OCI-LY1 (cell line): ENCODE data around the gene EI24.
A peak's percentile ranks its signal among the peaks of the same experiment; 100 is the strongest.

Experiments
- H2AFZ ChIP-seq: fragments of 200-600 bp; sonication (generic), shearing (Covaris generic); 2 replicates; pipeline ENCODE4 v1.6.0; 2014; ENCODE audit warnings: antibody characterized with exemption, mild to moderate bottlenecking, low read length
- H3F3A ChIP-seq: fragments of 200-600 bp; sonication (generic), shearing (Covaris generic); 2 replicates; pipeline ENCODE4 v1.6.0; 2014; ENCODE audit warnings: mild to moderate bottlenecking, antibody characterized with exemption, low read length, moderate library complexity; ENCODE audit not compliant: insufficient read depth
- H3K27ac ChIP-seq: fragments of 200-600 bp; sonication (generic); 2 replicates; pipeline ENCODE4 v1.5.1; 2014; ENCODE audit warnings: low read length, mixed run types, mild to moderate bottlenecking, low read depth; ENCODE audit not compliant: poor library complexity, severe bottlenecking
- H3K27me3 ChIP-seq: fragments of 200-600 bp; sonication (generic); 2 replicates; pipeline ENCODE4 v1.6.0; 2014; ENCODE audit warnings: antibody characterized with exemption, mild to moderate bottlenecking, low read length, moderate library complexity; ENCODE audit not compliant: insufficient read depth
- H3K36me3 ChIP-seq: fragments of 200-600 bp; sonication (generic); 2 replicates; pipeline ENCODE4 v1.6.1; 2014; ENCODE audit warnings: mild to moderate bottlenecking, antibody characterized with exemption, low read length, moderate library complexity, mixed read lengths; ENCODE audit not compliant: insufficient read depth
- H3K4me1 ChIP-seq: fragments of 200-600 bp; sonication (generic); 2 replicates; pipeline ENCODE4 v1.5.1; 2014; ENCODE audit warnings: mild to moderate bottlenecking, low read length, moderate library complexity; ENCODE audit not compliant: insufficient read depth, severe bottlenecking
- H3K4me2 ChIP-seq: fragments of 200-600 bp; sonication (generic), shearing (Covaris generic); 2 replicates; pipeline ENCODE4 v1.6.1; 2014; ENCODE audit warnings: low read length
- H3K4me3 ChIP-seq: fragments of 200-600 bp; sonication (generic); 2 replicates; pipeline ENCODE4 v1.5.1; 2014; ENCODE audit warnings: low read length, low read depth, mild to moderate bottlenecking, mixed read lengths; ENCODE audit not compliant: poor library complexity, severe bottlenecking
- H3K79me2 ChIP-seq: fragments of 200-600 bp; shearing (Covaris generic); 2 replicates; pipeline ENCODE4 v1.6.1; 2016; ENCODE audit warnings: mixed run types, low read length, mixed read lengths; ENCODE audit not compliant: insufficient read depth
- H3K9ac ChIP-seq: fragments of 200-600 bp; sonication (generic), shearing (Covaris generic); 2 replicates; pipeline ENCODE4 v1.6.1; 2014; ENCODE audit warnings: mild to moderate bottlenecking, low read length, mixed read lengths
- H3K9me2 ChIP-seq: fragments of 200-600 bp; sonication (generic), shearing (Covaris generic); 2 replicates; pipeline ENCODE4 v1.6.1; 2014; ENCODE audit warnings: low read depth, mild to moderate bottlenecking, low read length, mixed read lengths
- H3K9me3 ChIP-seq: fragments of 200-600 bp; shearing (Covaris generic); 2 replicates; pipeline ENCODE4 v1.6.1; 2014; ENCODE audit warnings: low read length, mixed read lengths
- H4K20me1 ChIP-seq: fragments of 200-600 bp; sonication (generic), shearing (Covaris generic); 2 replicates; pipeline ENCODE4 v1.6.0; 2016; ENCODE audit warnings: mild to moderate bottlenecking, low read length; ENCODE audit not compliant: insufficient read depth
- EZH2 ChIP-seq: fragments of 200-600 bp; sonication (generic), shearing (Covaris generic); IDR thresholded peaks from 2 replicates; pipeline ENCODE4 v1.8.0; 2017; ENCODE audit warnings: borderline replicate concordance, mixed run types, mild to moderate bottlenecking, antibody characterized with exemption, low read length, moderate library complexity, mixed read lengths
- TF ChIP-seq, protein P1 (sequence below): fragments of 200-600 bp; sonication (generic), shearing (Covaris generic); IDR thresholded peaks from 2 replicates; pipeline ENCODE4 v1.5.1; 2017; ENCODE audit warnings: mild to moderate bottlenecking, antibody characterized with exemption, low read length, moderate library complexity, mixed read lengths

The EI24 gene

GRCh38 chr11:125566235-125566634 lies 3.0 kb upstream of the EI24 start:
- Histone ChIP-seq H3K9ac (no peak overlapping the region), H3F3A (no peaks in the 10 kb centered on the region), H3K9me2 (no peaks in the 10 kb centered on the region), H3K4me3 (no peak overlapping the region), H3K9me3 (no peaks in the 10 kb centered on the region), H3K36me3 (no peaks in the 10 kb centered on the region; the same call in 1 of the 2 replicates), H3K27me3 (no peaks in the 10 kb centered on the region), H3K79me2 (peaks cover 14% of the 10 kb centered on the region; the same call in 1 of the 2 replicates), H2AFZ (no peak overlapping the region), H4K20me1 (no peaks in the 10 kb centered on the region), H3K27ac (no peak overlapping the region), H3K4me2 (no peak overlapping the region), H3K4me1 (peaks cover 14% of the 10 kb centered on the region)
- TF ChIP-seq EZH2, result no peak
- TF ChIP-seq, protein P1, sequence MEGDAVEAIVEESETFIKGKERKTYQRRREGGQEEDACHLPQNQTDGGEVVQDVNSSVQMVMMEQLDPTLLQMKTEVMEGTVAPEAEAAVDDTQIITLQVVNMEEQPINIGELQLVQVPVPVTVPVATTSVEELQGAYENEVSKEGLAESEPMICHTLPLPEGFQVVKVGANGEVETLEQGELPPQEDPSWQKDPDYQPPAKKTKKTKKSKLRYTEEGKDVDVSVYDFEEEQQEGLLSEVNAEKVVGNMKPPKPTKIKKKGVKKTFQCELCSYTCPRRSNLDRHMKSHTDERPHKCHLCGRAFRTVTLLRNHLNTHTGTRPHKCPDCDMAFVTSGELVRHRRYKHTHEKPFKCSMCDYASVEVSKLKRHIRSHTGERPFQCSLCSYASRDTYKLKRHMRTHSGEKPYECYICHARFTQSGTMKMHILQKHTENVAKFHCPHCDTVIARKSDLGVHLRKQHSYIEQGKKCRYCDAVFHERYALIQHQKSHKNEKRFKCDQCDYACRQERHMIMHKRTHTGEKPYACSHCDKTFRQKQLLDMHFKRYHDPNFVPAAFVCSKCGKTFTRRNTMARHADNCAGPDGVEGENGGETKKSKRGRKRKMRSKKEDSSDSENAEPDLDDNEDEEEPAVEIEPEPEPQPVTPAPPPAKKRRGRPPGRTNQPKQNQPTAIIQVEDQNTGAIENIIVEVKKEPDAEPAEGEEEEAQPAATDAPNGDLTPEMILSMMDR, result no peak

GRCh38 chr11:125569915-125570621 lies 791 bp downstream of the EI24 start:
- no peak for TF ChIP-seq EZH2
- TF ChIP-seq, protein P1, result no peak
- Histone ChIP-seq H2AFZ (peak overlapping the region; percentile 54; the same call in 1 of the 2 replicates), H3K4me3 (peak overlapping the region; percentile 99), H3K9me2 (no peaks in the 10 kb centered on the region), H3F3A (no peaks in the 10 kb centered on the region), H3K4me1 (peaks cover 14% of the 10 kb centered on the region), H3K36me3 (peaks cover 16% of the 10 kb centered on the region), H3K79me2 (peaks cover 19% of the 10 kb centered on the region; the same call in 1 of the 2 replicates), H3K27ac (peak overlapping the region; percentile 73), H4K20me1 (no peaks in the 10 kb centered on the region), H3K27me3 (no peaks in the 10 kb centered on the region), H3K9me3 (no peaks in the 10 kb centered on the region), H3K9ac (peak overlapping the region; percentile 98), H3K4me2 (peak overlapping the region; percentile 64)

GRCh38 chr11:125570952-125571351 lies 1.7 kb downstream of the EI24 start:
- H3K4me1 ChIP-seq, result peaks cover 14% of the 10 kb centered on the region
- H3F3A ChIP-seq, result no peaks in the 10 kb centered on the region
- no peak overlapping the region for H3K27ac ChIP-seq
- H3K9me3 ChIP-seq, result no peaks in the 10 kb centered on the region
- TF ChIP-seq, protein P1, result no peak
- TF ChIP-seq EZH2, result no peak
- no peak overlapping the region for H3K9ac ChIP-seq
- no peaks in the 10 kb centered on the region for H3K9me2 ChIP-seq
- H3K4me2 ChIP-seq, result peak overlapping the region; percentile 64
- no peak overlapping the region for H3K4me3 ChIP-seq
- H3K79me2 ChIP-seq, result peaks cover 19% of the 10 kb centered on the region; the same call in 1 of the 2 replicates
- H2AFZ ChIP-seq, result no peak overlapping the region
- no peaks in the 10 kb centered on the region for H3K27me3 ChIP-seq
- peaks cover 25% of the 10 kb centered on the region for H3K36me3 ChIP-seq
- no peaks in the 10 kb centered on the region for H4K20me1 ChIP-seq
